ENCODE results near the gene CTSZ. TPM values are rescaled to one million over a fixed set of nuclear protein-coding genes. Genes with fewer than 3 reads are reported as not detected.
A peak's percentile ranks its signal among the peaks of the same experiment; 100 is the strongest.
"Not testable (repeated sequence)": the region's sequence is repeated elsewhere in the genome, so short reads cannot be mapped to it uniquely, and the experiment has no call there.

The CTSZ gene
- total RNA-seq, 1 donor from 2014 or later = 109 TPM

GRCh38 chr20:59042796-59043631 lies 36.0 kb upstream of the CTSZ start:
- H3K27me3 ChIP-seq (ENCODE audit: control insufficient read depth, insufficient read depth, low read length) = no peaks in the 10 kb centered on the region
- DNase-seq (ENCODE audit: low read depth) = peak; percentile 52
- peak overlapping the region; percentile 77 for H3K4me3 ChIP-seq (ENCODE audit: low read depth, low read length)
- no peaks in the 10 kb centered on the region for H3K36me3 ChIP-seq (ENCODE audit: control insufficient read depth, insufficient read depth, low read length)
- no peak for TF ChIP-seq CTCF (IDR thresholded peaks at IDR 0.05; ENCODE audit: insufficient read depth, low read length, poor library complexity, severe bottlenecking)

GRCh38 chr20:59042151-59042795 lies 35.2 kb upstream of the CTSZ start, which contains the start of gene PRELID3B:
TSS of gene PRELID3B (minus strand) at chr20:59042786. CDS start at chr20:59042730, 56 bp downstream.
- peak within 1 kb of the TSS; percentile 77 for H3K4me3 ChIP-seq (ENCODE audit: low read depth, low read length)
- no peaks in the 10 kb centered on the region for H3K27me3 ChIP-seq (ENCODE audit: control insufficient read depth, insufficient read depth, low read length)
- H3K36me3 ChIP-seq (ENCODE audit: control insufficient read depth, insufficient read depth, low read length) = no peaks in the 10 kb centered on the region
- DNase-seq (ENCODE audit: low read depth) = no peak
- no peak for TF ChIP-seq CTCF (IDR thresholded peaks at IDR 0.05; ENCODE audit: insufficient read depth, low read length, poor library complexity, severe bottlenecking)

GRCh38 chr20:59041487-59041886 lies 34.4 kb upstream of the CTSZ start:
- H3K27me3 ChIP-seq (ENCODE audit: control insufficient read depth, insufficient read depth, low read length); H3K36me3 ChIP-seq (ENCODE audit: control insufficient read depth, insufficient read depth, low read length); DNase-seq (ENCODE audit: low read depth); H3K4me3 ChIP-seq (ENCODE audit: low read depth, low read length): not testable (repeated sequence)

DNA sequence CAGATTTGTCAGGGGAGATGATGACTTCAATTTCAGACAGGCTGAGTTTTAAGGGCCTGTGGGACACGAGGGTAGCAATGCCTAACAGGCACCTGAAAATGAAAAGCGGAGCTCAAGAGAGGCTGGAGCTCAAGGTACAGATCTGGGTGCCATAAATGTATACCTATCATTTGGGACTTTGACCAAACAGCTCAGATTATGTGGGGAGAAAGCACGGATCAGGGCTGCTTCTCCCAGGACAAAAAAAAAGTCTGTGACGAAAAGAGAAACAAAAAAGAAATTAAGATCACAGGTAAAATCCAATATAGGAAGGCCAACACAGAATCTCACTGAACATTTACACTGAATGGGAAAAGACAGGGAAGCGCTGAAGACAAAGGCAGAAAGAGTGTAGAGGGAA lies 33.6 kb upstream of the CTSZ start:
- no peak overlapping the region for H3K4me3 ChIP-seq (ENCODE audit: low read depth, low read length)
- no peaks in the 10 kb centered on the region for H3K36me3 ChIP-seq (ENCODE audit: control insufficient read depth, insufficient read depth, low read length)
- TF ChIP-seq CTCF (IDR thresholded peaks at IDR 0.05; ENCODE audit: insufficient read depth, low read length, poor library complexity, severe bottlenecking) = no peak
- DNase-seq (ENCODE audit: low read depth) = no peak
- H3K27me3 ChIP-seq (ENCODE audit: control insufficient read depth, insufficient read depth, low read length) = no peaks in the 10 kb centered on the region

DNA sequence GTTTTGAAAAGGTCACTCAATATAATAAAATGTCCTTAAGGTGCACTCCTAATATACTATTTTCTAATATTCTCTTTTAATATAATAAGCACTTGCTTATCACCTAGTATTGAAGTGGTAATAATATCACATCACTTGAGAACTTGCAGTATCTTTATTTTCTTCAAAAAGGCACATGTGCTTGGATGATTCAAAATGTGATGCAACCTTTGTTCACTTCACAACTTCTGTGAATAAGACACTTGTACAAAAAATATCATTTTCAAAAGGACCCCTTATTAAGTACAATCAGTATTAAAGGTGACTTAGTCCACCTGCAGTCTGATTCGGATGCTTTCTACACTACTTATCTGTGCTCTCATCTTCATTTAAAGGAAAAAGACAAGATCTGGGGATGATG lies 32.2 kb upstream of the CTSZ start:
- no peak for TF ChIP-seq CTCF (IDR thresholded peaks at IDR 0.05; ENCODE audit: insufficient read depth, low read length, poor library complexity, severe bottlenecking)
- no peaks in the 10 kb centered on the region for H3K36me3 ChIP-seq (ENCODE audit: control insufficient read depth, insufficient read depth, low read length)
- H3K27me3 ChIP-seq (ENCODE audit: control insufficient read depth, insufficient read depth, low read length) = no peaks in the 10 kb centered on the region
- no peak overlapping the region for H3K4me3 ChIP-seq (ENCODE audit: low read depth, low read length)
- no peak for DNase-seq (ENCODE audit: low read depth)

GRCh38 chr20:59037386-59037785 lies 30.3 kb upstream of the CTSZ start:
- DNase-seq (ENCODE audit: low read depth) = no peak
- no peaks in the 10 kb centered on the region for H3K27me3 ChIP-seq (ENCODE audit: control insufficient read depth, insufficient read depth, low read length)
- no peak overlapping the region for H3K4me3 ChIP-seq (ENCODE audit: low read depth, low read length)
- no peak for TF ChIP-seq CTCF (IDR thresholded peaks at IDR 0.05; ENCODE audit: insufficient read depth, low read length, poor library complexity, severe bottlenecking)
- no peaks in the 10 kb centered on the region for H3K36me3 ChIP-seq (ENCODE audit: control insufficient read depth, insufficient read depth, low read length)
